ENCODE data around the gene ACSF2.
A peak's percentile ranks its signal among the peaks of the same experiment; 100 is the strongest.
"Not testable (repeated sequence)": the region's sequence is repeated elsewhere in the genome, so short reads cannot be mapped to it uniquely, and the experiment has no call there.

ACSF2 gene

DNA sequence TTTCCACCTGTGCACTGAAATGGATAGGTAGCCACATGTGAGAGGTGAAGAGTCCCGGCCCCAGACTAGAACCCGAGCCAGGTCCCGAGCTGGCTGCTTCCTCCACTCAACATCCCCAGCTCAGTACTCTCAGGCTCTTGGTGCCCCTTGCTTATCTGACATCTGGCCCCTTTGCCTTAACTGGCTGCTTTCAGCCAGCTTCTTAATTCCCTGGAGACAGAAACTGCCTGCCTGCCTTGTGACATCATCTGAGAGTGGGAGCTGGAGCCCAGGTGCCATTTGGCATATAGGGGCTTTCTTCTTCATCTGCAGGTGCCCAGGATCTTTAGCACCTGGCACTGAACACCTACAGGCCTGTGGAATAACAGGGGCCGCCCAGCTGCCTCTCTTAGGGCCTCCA is 33.7 kb downstream of the ACSF2 start:
- intact Hi-C loops (cut with DNase I), result no loop called here
- DNase-seq, result peak in 1 of 10 donors; percentile 13

DNA sequence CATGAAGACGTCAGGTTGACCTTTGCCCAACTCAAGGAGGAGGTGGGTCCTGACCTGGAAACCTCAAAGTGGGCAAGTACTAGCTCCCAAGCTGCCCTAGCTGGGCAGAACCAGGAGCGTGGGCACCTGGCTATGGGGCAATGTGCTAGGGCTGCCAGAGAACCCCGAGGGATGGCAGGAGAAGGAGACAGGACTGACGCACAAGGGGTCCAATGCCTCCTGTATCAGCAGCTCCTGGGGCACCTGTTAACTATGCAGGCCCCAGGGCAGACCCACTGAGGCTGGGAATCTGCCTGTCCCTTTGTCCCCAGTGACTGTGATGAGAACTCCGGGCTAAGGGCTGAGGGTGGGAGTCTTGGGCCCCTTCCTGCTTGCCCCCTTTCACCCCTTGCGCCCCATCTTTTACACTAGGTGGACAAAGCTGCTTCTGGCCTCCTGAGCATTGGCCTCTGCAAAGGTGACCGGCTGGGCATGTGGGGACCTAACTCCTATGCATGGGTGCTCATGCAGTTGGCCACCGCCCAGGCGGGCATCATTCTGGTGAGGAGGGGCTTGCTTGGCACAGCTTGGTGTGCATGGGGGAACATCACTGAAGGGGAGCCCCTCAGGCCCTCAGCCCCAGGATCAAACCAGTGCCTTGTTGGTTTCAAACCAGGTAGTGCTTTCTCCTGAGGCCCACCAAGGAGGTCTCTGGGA is 35.0 kb downstream of the ACSF2 start:
- DNase-seq, result peak in 1 of 10 donors; percentile 68
- intact Hi-C loops (cut with DNase I), result no loop called here

- intact Hi-C loops (cut with DNase I), result no loop called here
- peak in 2 of 10 donors; percentile 26 to 39 for DNase-seq
Observed at GRCh38 chr17:50461550-50462132, 35.6 kb downstream of the ACSF2 start.

GRCh38 chr17:50462446-50462845 is 36.4 kb downstream of the ACSF2 start:
- intact Hi-C loops (cut with DNase I), result no loop called here
- peak in 2 of 10 donors; percentile 47 to 49 for DNase-seq

- intact Hi-C loops (cut with DNase I), result no loop called here
- no peak for DNase-seq
Observed at GRCh38 chr17:50464121-50464520, 38.1 kb downstream of the ACSF2 start.

- intact Hi-C loops (cut with DNase I), result no loop called here
- DNase-seq, result peak in 2 of 10 donors; percentile 21 to 24
Observed at GRCh38 chr17:50464736-50465135, 38.7 kb downstream of the ACSF2 start.

- intact Hi-C loops (cut with DNase I), result no loop called here
- DNase-seq, result peak in 2 of 10 donors; percentile 25 to 54
Observed at GRCh38 chr17:50465171-50465570, 39.2 kb downstream of the ACSF2 start.

- DNase-seq, result peak in 2 of 10 donors; percentile 17 to 33
- intact Hi-C loops (cut with DNase I), result no loop called here
Observed at GRCh38 chr17:50465635-50466034, 39.6 kb downstream of the ACSF2 start.

GRCh38 chr17:50466371-50467113 is 40.5 kb downstream of the ACSF2 start:
- peak in 1 of 10 donors; percentile 51 for DNase-seq
- intact Hi-C loops (cut with DNase I), result no loop called here

- peak in 1 of 10 donors; percentile 57 for DNase-seq
- intact Hi-C loops (cut with DNase I), result no loop called here
Observed at GRCh38 chr17:50467114-50467854, 41.3 kb downstream of the ACSF2 start.

GRCh38 chr17:50467855-50468303 is 41.9 kb downstream of the ACSF2 start:
- intact Hi-C loops (cut with DNase I), result no loop called here
- peak in 1 of 10 donors; percentile 62 for DNase-seq

DNA sequence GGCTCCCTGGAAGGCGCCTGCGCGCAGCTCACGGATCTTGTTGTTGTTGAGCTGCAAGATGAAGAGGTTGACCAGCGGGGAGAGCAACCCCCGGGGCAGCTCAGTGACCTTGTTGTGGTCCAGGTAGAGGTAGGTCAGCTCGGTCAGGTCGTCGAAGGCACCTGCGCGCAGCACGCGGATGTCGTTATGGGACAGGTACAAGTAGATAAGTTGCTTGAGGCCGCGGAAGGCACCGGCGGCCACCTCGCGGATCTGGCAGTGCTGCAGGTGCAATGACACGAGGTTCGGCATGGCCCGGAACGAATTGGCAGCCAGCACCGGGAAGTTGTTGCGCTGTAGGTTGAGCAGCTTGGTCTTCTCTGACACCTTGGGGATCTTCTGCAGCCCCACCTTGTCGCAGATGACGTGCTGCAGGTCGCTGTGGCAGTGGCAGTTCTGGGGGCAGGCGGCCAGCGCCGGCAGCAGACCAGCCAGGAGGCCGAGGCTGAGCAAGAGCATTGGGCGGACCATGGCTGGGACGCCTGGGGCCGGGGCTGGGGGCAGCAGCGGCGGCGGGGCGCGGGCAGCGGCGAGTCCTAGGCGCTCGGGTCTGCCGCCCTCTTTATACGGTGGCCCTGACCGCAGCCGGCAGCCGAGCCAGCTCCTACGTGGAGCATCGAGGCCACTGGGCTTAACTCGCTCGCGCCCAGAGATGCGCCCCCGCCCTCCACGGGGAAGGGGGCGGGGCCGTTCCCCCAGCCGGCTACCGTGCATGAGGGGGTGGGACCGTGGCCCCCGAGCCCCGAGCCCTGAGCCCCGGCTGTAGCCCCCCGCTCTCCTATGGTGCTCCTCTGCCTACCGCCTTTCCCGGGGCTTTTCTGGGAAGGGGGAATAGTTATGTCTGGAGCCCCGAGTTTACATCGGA is 42.5 kb downstream of the ACSF2 start, which contains the start of gene CHAD:
TSS of gene CHAD (minus strand) at position 577 of the 904 bp plus-strand sequence. CDS start at position 510, 67 bp downstream.
- peak in 2 of 10 donors; percentile 70 to 80 for DNase-seq
- intact Hi-C loops (cut with DNase I), result no loop called here

DNA sequence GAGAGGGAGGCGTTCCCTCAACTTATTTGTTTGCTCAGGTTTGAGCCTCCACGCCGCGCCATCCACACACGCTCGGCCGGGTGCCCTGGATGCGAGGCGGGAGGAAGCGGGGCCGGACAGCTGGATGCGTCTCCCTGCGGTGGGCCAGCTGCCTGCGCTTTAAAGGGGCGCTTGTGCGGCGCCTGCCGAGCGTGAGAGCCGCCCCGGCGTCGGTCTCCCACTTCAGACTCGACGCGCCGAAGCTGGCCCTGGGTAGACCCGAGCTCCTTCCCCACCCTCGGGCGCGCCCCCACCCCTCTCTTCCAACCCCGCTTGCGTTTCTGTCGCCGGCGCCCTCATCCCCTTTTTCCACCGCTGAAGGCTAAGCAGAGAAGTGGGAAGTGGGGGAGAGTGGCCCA is 43.2 kb downstream of the ACSF2 start:
- intact Hi-C loops (cut with DNase I), result no loop called here
- peak in 2 of 10 donors; percentile 78 to 82 for DNase-seq

GRCh38 chr17:50469671-50470305 is 43.8 kb downstream of the ACSF2 start:
- peak in 2 of 10 donors; percentile 37 to 53 for DNase-seq
- intact Hi-C loops (cut with DNase I), result no loop called here

DNA sequence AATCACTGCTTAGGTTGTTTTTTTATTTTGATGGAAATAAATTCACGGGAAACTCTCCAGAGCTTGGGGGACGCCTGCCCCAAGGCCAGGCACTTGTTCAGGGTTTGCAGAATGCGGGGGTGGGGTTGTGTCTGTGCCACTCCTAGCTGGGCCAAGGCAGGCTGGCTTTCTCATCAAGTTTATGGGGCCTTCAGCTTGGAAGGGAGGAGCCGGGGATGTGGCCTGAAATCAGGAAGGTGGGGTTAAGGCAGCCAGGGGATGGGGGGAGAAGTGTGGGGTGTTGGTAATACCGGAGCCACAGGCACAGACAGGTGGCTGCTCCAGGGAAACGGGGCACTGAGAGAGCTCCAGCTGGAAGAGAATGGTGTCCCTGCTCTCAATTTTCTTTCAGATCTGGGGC is 44.4 kb downstream of the ACSF2 start:
- intact Hi-C loops (cut with DNase I), result no loop called here
- peak in 2 of 10 donors; percentile 45 to 52 for DNase-seq

- intact Hi-C loops (cut with DNase I), result no loop called here
- DNase-seq, result peak in 2 of 10 donors; percentile 37 to 51
Observed at GRCh38 chr17:50471009-50471905, 45.2 kb downstream of the ACSF2 start.

- intact Hi-C loops (cut with DNase I), result no loop called here
- DNase-seq, result peak in 3 of 10 donors; percentile 22 to 64 (median 58)
Observed at GRCh38 chr17:50472286-50472685, 46.3 kb downstream of the ACSF2 start.

DNA sequence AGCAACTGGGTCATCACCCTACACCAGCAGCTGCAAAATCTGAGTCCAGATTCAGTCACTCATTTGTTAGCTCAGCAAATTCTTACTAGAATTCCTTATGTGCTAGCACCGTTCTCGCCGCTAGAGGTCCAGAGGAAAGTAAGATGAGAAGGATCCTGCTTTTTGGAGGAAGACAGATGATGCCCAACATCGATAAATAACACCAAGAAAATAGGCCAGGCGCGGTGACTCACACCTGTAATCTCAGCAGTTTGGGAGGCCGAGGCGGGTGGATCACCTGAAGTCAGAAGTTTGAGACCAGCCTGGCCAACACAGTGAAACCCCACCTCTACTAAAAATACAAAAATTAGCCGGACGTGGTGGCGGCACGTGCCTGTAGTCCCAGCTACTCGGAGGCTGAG is 46.7 kb downstream of the ACSF2 start:
- DNase-seq, result peak in 5 of 10 donors; percentile 37 to 62 (median 57)
- intact Hi-C loops (cut with DNase I), result not testable (repeated sequence)
